Measurements from ENCODE around the gene KIF21A.

Gene KIF21A

GRCh38 chr12:39252628-39253027 lies 190.3 kb downstream of the KIF21A start:
- H3K79me2 ChIP-seq (ENCODE audit: insufficient read depth, low read length) = no peaks in the 10 kb centered on the region
- no peak overlapping the region for H3K27ac ChIP-seq (ENCODE audit: low read depth, low read length)
- H3K4me2 ChIP-seq (ENCODE audit: low read depth, low read length, poor library complexity, severe bottlenecking) = no peak overlapping the region
- no peak for TF ChIP-seq CTCF (IDR thresholded peaks at IDR 0.05; ENCODE audit: insufficient read depth, low read length, poor library complexity, severe bottlenecking)
- TF ChIP-seq EZH2phosphoT487 (conservative IDR thresholded peaks at IDR 0.05; ENCODE audit: low read length) = no peak
- H3K4me3 ChIP-seq (ENCODE audit: insufficient read depth, low read length, poor library complexity, severe bottlenecking) = no peak overlapping the region
- no peak overlapping the region for H2AFZ ChIP-seq (ENCODE audit: low read depth, low read length, severe bottlenecking)
- H3K9me3 ChIP-seq (ENCODE audit: insufficient read depth, low read length) = no peaks in the 10 kb centered on the region
- H4K20me1 ChIP-seq (ENCODE audit: low read depth, low read length) = no peaks in the 10 kb centered on the region
- H3K27me3 ChIP-seq (ENCODE audit: low read length) = no peaks in the 10 kb centered on the region
- H3K9me2 ChIP-seq (replicated peaks; ENCODE audit: insufficient read depth, low read length) = no peaks in the 10 kb centered on the region
- H3F3A ChIP-seq (ENCODE audit: insufficient read depth) = no peaks in the 10 kb centered on the region
- no peaks in the 10 kb centered on the region for H3K36me3 ChIP-seq (ENCODE audit: low read length)
- H3K9ac ChIP-seq (ENCODE audit: low read length) = no peak overlapping the region

All from SU-DHL-6 (cell line).